ENCODE measurements around the gene TBL1XR1.

- TF ChIP-seq REST (IDR thresholded peaks at IDR 0.05; ENCODE audit: low read depth), result no peak
- no peak for TF ChIP-seq EZH2 (IDR thresholded peaks at IDR 0.05)
Observed at GRCh38 chr3:177238686-177239216, 41.5 kb upstream of the TBL1XR1 start.

Measured in HCT116 (cell line).